Chondrocyte (in vitro differentiated cells): ENCODE results near the gene DYNLT4. TPM values are rescaled to one million over a fixed set of nuclear protein-coding genes. Genes with fewer than 3 reads are reported as not detected.
A peak's percentile ranks its signal among the peaks of the same experiment; 100 is the strongest.
"Not testable (repeated sequence)": the region's sequence is repeated elsewhere in the genome, so short reads cannot be mapped to it uniquely, and the experiment has no call there.

ENCODE experiments used
- DNase-seq: peaks from one replicate; pipeline ENCODE4 v3.0.0; 2021; ENCODE audit warnings: mixed read lengths, low spot score
- H3K27ac Mint-ChIP-seq: one replicate; pipeline ENCODE4 v1.8.0; 2021; ENCODE audit warnings: mild to moderate bottlenecking, moderate library complexity, mixed read lengths; ENCODE audit not compliant: unreplicated experiment
- H3K27me3 Mint-ChIP-seq: 2 replicates; pipeline ENCODE4 v1.8.0; 2021; ENCODE audit warnings: low read depth, mixed read lengths
- H3K36me3 Mint-ChIP-seq: 2 replicates; pipeline ENCODE4 v1.8.0; 2021; ENCODE audit warnings: low read depth, mixed read lengths
- H3K4me1 Mint-ChIP-seq: 2 replicates; pipeline ENCODE4 v1.8.0; 2021; ENCODE audit warnings: low read depth, mild to moderate bottlenecking, mixed read lengths
- H3K4me3 Mint-ChIP-seq: one replicate; pipeline ENCODE4 v1.8.0; 2021; ENCODE audit warnings: mild to moderate bottlenecking, moderate library complexity, mixed read lengths; ENCODE audit not compliant: unreplicated experiment
- H3K9me3 Mint-ChIP-seq: 2 replicates; pipeline ENCODE4 v1.8.0; 2021; ENCODE audit warnings: low read depth, mixed read lengths
- CTCF ChIP-seq: fragments of 200-600 bp; sonication (generic); IDR thresholded peaks from 2 replicates; pipeline ENCODE4 v1.5.0; 2021; ENCODE audit warnings: antibody characterized with exemption, mild to moderate bottlenecking, moderate library complexity
- total RNA-seq: library from RNA; stranded (reverse); gene quantifications from 3 replicates; pipeline ENCODE4 v1.2.1, GENCODE V29; 2021

The DYNLT4 gene
- total RNA-seq, 1 donor from 2014 or later, result not detected

GRCh38 chr1:44842486-44842861, 35.3 kb upstream of the DYNLT4 start:
- Mint-ChIP-seq H3K9me3 (no peaks in the 10 kb centered on the region), H3K4me3 (peak overlapping the region; percentile 71), H3K27me3 (no peaks in the 10 kb centered on the region), H3K27ac (no peak overlapping the region), H3K4me1 (peaks cover 7% of the 10 kb centered on the region), H3K36me3 (no peaks in the 10 kb centered on the region)
- TF ChIP-seq CTCF, result no peak
- DNase-seq, result no peak

- Mint-ChIP-seq H3K27me3 (no peaks in the 10 kb centered on the region), H3K4me1 (peaks cover 14% of the 10 kb centered on the region), H3K36me3 (no peaks in the 10 kb centered on the region), H3K9me3 (no peaks in the 10 kb centered on the region), H3K27ac (no peak overlapping the region), H3K4me3 (no peak overlapping the region)
- DNase-seq, result no peak
- TF ChIP-seq CTCF, result no peak
Measured at GRCh38 chr1:44839576-44839975, 32.4 kb upstream of the DYNLT4 start.

- peaks cover 14% of the 10 kb centered on the region for H3K4me1 Mint-ChIP-seq
- not testable (repeated sequence) for H3K27ac Mint-ChIP-seq, H3K9me3 Mint-ChIP-seq, H3K27me3 Mint-ChIP-seq, DNase-seq, H3K4me3 Mint-ChIP-seq, H3K36me3 Mint-ChIP-seq
Measured at GRCh38 chr1:44838294-44838693, 31.1 kb upstream of the DYNLT4 start.

- H3K36me3 Mint-ChIP-seq, result no peaks in the 10 kb centered on the region
- no peaks in the 10 kb centered on the region for H3K9me3 Mint-ChIP-seq
- H3K4me1 Mint-ChIP-seq, result peaks cover 6% of the 10 kb centered on the region
- DNase-seq, result no peak
- no peaks in the 10 kb centered on the region for H3K27me3 Mint-ChIP-seq
- TF ChIP-seq CTCF, result peak; percentile 95
- no peak overlapping the region for H3K27ac Mint-ChIP-seq
- no peak overlapping the region for H3K4me3 Mint-ChIP-seq
Measured at GRCh38 chr1:44835738-44836675, 28.9 kb upstream of the DYNLT4 start.

GRCh38 chr1:44834328-44834727, 27.2 kb upstream of the DYNLT4 start:
- H3K4me3 Mint-ChIP-seq, result no peak overlapping the region
- H3K4me1 Mint-ChIP-seq, result peaks cover 6% of the 10 kb centered on the region
- H3K27ac Mint-ChIP-seq, result no peak overlapping the region
- no peak for TF ChIP-seq CTCF
- no peak for DNase-seq
- no peaks in the 10 kb centered on the region for H3K9me3 Mint-ChIP-seq
- H3K36me3 Mint-ChIP-seq, result no peaks in the 10 kb centered on the region
- no peaks in the 10 kb centered on the region for H3K27me3 Mint-ChIP-seq
